ENCODE measurements around the gene PIK3R5.
"Not testable (repeated sequence)": the region's sequence is repeated elsewhere in the genome, so short reads cannot be mapped to it uniquely, and the experiment has no call there.

The PIK3R5 gene

DNA sequence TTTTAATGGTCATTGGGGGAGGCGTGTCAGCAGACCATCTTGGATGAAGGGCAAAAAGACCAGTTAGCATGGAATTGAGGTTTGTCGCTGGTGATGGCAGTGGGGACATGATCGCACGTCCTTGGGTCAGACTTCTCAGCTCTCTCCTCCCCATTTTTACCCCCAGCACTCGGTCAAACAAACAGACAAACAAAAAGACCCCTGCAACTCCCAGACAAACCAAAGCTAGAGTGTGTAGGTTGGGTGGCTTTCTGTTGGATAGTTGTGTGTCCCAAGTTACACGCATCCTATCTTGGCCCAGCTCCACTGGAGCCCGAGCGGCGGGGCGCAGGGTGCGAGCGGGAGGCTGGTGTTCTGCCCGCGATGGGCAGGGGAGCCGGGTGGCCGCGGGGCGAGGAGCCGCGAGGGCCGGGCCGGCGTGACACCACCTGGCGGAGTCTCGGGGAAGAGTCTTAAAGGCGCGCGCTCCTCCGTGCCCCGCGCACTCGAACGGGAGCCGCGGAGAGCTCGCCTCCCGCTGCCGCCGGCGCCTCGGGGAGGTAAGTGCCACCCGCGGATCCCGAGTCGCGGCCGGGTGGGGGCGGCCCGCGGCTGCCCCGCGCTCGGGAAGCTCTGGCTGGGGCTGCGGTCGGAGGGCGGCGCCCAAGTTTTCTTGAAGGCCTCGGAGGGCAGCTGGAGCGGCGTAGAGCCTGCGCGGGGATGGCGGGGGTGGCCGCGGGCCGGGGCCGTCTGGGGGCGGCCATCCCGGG lies 37.3 kb upstream of the PIK3R5 start:
- no peak overlapping the region for H2AFZ ChIP-seq (ENCODE audit: low read length, unreplicated experiment)
- H3K4me3 ChIP-seq (ENCODE audit: low read depth, low read length) = no peak overlapping the region
- H3K36me3 ChIP-seq (ENCODE audit: insufficient read depth, low read length) = no peaks in the 10 kb centered on the region

DNA sequence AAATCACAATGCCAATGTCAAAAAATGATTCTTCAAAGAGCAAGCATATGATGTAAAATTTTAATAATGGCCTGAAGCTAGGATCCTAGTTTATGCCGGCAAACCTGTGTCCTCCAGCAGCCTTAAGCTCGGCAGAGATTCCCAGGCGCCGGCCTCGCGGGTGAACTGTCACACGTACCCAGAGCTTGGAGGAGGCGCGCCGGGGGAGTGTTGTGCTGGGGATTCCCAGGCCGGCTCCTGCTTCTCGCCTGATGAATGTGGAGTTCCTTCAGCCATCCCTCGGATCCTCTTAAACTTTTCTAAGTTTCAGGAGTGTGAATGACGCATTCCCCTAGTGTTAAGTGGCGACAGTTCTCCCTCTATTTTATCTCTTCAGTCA lies 36.7 kb upstream of the PIK3R5 start:
- Histone ChIP-seq H3K27me3 (ENCODE audit: insufficient read depth, low read length) (peaks cover 68% of the 10 kb centered on the region), H3K27ac (ENCODE audit: low read depth, low read length) (no peak overlapping the region), H3K36me3 (ENCODE audit: insufficient read depth, low read length) (no peaks in the 10 kb centered on the region), H3K79me2 (ENCODE audit: control insufficient read depth, insufficient read depth, low read length, unreplicated experiment) (no peaks in the 10 kb centered on the region), H2AFZ (ENCODE audit: low read length, unreplicated experiment) (no peak overlapping the region), H3K4me1 (ENCODE audit: control insufficient read depth, insufficient read depth, low read length, unreplicated experiment) (no peaks in the 10 kb centered on the region), H3K4me3 (ENCODE audit: low read depth, low read length) (no peak overlapping the region)

More for the DNA sequence above, 37.3 kb upstream of the PIK3R5 start:
- H3K79me2 ChIP-seq (ENCODE audit: control insufficient read depth, insufficient read depth, low read length, unreplicated experiment) = no peaks in the 10 kb centered on the region
- peaks cover 72% of the 10 kb centered on the region for H3K27me3 ChIP-seq (ENCODE audit: insufficient read depth, low read length)
- H3K27ac ChIP-seq (ENCODE audit: low read depth, low read length) = no peak overlapping the region
- H3K4me1 ChIP-seq (ENCODE audit: control insufficient read depth, insufficient read depth, low read length, unreplicated experiment) = no peaks in the 10 kb centered on the region

- Histone ChIP-seq H3K4me3 (ENCODE audit: low read depth, low read length) (no peak overlapping the region), H3K27ac (ENCODE audit: low read depth, low read length) (no peak overlapping the region), H3K4me1 (ENCODE audit: control insufficient read depth, insufficient read depth, low read length, unreplicated experiment) (no peaks in the 10 kb centered on the region), H3K79me2 (ENCODE audit: control insufficient read depth, insufficient read depth, low read length, unreplicated experiment) (no peaks in the 10 kb centered on the region), H3K36me3 (ENCODE audit: insufficient read depth, low read length) (no peaks in the 10 kb centered on the region), H2AFZ (ENCODE audit: low read length, unreplicated experiment) (no peak overlapping the region), H3K27me3 (ENCODE audit: insufficient read depth, low read length) (peaks cover 61% of the 10 kb centered on the region)
Observed at GRCh38 chr17:9001559-9001958, 36.1 kb upstream of the PIK3R5 start.

GRCh38 chr17:8997994-8998628 lies 32.6 kb upstream of the PIK3R5 start:
- Histone ChIP-seq H3K27me3 (ENCODE audit: insufficient read depth, low read length) (peaks cover 29% of the 10 kb centered on the region), H2AFZ (ENCODE audit: low read length, unreplicated experiment) (no peak overlapping the region), H3K4me1 (ENCODE audit: control insufficient read depth, insufficient read depth, low read length, unreplicated experiment) (no peaks in the 10 kb centered on the region), H3K27ac (ENCODE audit: low read depth, low read length) (no peak overlapping the region), H3K79me2 (ENCODE audit: control insufficient read depth, insufficient read depth, low read length, unreplicated experiment) (no peaks in the 10 kb centered on the region), H3K36me3 (ENCODE audit: insufficient read depth, low read length) (no peaks in the 10 kb centered on the region), H3K4me3 (ENCODE audit: low read depth, low read length) (no peak overlapping the region)

- no peak overlapping the region for H2AFZ ChIP-seq (ENCODE audit: low read length, unreplicated experiment)
- H3K79me2 ChIP-seq (ENCODE audit: control insufficient read depth, insufficient read depth, low read length, unreplicated experiment) = no peaks in the 10 kb centered on the region
- H3K4me3 ChIP-seq (ENCODE audit: low read depth, low read length) = no peak overlapping the region
- H3K36me3 ChIP-seq (ENCODE audit: insufficient read depth, low read length) = no peaks in the 10 kb centered on the region
- H3K4me1 ChIP-seq (ENCODE audit: control insufficient read depth, insufficient read depth, low read length, unreplicated experiment) = no peaks in the 10 kb centered on the region
- H3K27me3 ChIP-seq (ENCODE audit: insufficient read depth, low read length) = peaks cover 9% of the 10 kb centered on the region; the same call in 1 of the 2 replicates
- H3K27ac ChIP-seq (ENCODE audit: low read depth, low read length) = no peak overlapping the region
Observed at GRCh38 chr17:8995711-8996110, 30.2 kb upstream of the PIK3R5 start.

GRCh38 chr17:8994319-8994718 lies 28.8 kb upstream of the PIK3R5 start:
- Histone ChIP-seq H3K27ac (ENCODE audit: low read depth, low read length) (no peak overlapping the region), H3K27me3 (ENCODE audit: insufficient read depth, low read length) (no peaks in the 10 kb centered on the region), H3K79me2 (ENCODE audit: control insufficient read depth, insufficient read depth, low read length, unreplicated experiment) (no peaks in the 10 kb centered on the region), H3K4me1 (ENCODE audit: control insufficient read depth, insufficient read depth, low read length, unreplicated experiment) (no peaks in the 10 kb centered on the region), H2AFZ (ENCODE audit: low read length, unreplicated experiment) (no peak overlapping the region), H3K36me3 (ENCODE audit: insufficient read depth, low read length) (no peaks in the 10 kb centered on the region), H3K4me3 (ENCODE audit: low read depth, low read length) (no peak overlapping the region)

- Histone ChIP-seq H3K36me3 (ENCODE audit: insufficient read depth, low read length) (no peaks in the 10 kb centered on the region), H3K27me3 (ENCODE audit: insufficient read depth, low read length) (peaks cover 4% of the 10 kb centered on the region; the same call in 1 of the 2 replicates), H3K27ac (ENCODE audit: low read depth, low read length) (no peak overlapping the region), H3K4me1 (ENCODE audit: control insufficient read depth, insufficient read depth, low read length, unreplicated experiment) (no peaks in the 10 kb centered on the region), H3K4me3 (ENCODE audit: low read depth, low read length) (no peak overlapping the region), H2AFZ (ENCODE audit: low read length, unreplicated experiment) (no peak overlapping the region), H3K79me2 (ENCODE audit: control insufficient read depth, insufficient read depth, low read length, unreplicated experiment) (no peaks in the 10 kb centered on the region)
Observed at GRCh38 chr17:8991514-8992285, 26.2 kb upstream of the PIK3R5 start.

DNA sequence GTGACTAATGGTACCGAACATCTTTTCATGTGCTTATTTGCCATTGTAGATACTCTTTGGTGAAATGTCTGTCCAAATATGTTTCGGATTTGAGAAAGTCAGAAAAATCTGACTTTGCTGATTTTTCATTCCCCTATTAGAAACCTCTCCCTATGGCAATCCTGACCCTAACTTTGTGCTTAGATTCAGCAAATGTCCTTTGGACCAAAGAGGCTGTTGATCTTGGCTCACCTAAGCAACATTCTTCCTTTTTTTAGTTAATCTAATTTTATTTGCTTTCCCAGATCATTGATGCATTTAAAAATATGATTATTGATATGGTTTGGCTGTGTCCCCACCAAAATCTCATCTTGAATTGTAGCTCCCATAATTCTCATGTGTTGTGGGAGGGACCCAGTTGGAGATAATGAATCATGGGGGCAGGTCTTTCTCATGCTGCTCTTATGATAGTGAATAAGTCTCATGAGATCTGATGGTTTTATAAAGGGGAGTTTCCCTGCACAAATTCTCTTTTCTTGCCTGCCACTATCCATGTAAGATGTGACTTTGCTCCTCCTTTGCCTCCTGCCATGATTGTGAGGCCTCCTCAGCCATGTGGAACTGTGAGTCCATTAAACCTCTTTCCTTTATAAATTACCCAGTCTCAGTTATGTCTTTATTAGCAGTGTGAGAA lies 22.9 kb upstream of the PIK3R5 start:
- H3K36me3 ChIP-seq (ENCODE audit: insufficient read depth, low read length); H3K4me3 ChIP-seq (ENCODE audit: low read depth, low read length); H2AFZ ChIP-seq (ENCODE audit: low read length, unreplicated experiment); H3K4me1 ChIP-seq (ENCODE audit: control insufficient read depth, insufficient read depth, low read length, unreplicated experiment); H3K27ac ChIP-seq (ENCODE audit: low read depth, low read length); H3K79me2 ChIP-seq (ENCODE audit: control insufficient read depth, insufficient read depth, low read length, unreplicated experiment): not testable (repeated sequence)
- H3K27me3 ChIP-seq (ENCODE audit: insufficient read depth, low read length) = peaks cover 14% of the 10 kb centered on the region

DNA sequence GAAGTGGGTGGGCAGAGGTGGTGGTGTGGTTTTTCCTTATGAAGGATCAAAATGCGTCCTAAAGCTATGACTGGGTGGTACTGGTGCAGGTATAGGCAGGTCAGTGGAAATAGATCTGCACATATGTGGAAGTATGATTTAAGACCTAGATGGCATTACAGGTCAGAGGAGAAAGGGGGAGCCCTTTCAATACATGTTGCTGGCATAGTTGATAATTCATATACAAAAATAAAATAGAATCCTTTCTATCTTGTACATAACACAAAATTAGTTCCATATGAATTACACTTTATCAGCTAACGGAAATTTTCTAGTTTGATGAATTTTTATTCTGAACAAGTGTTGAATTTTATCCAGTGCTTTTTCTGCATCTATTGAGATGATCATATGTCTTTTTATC lies 20.8 kb upstream of the PIK3R5 start:
- peaks cover 14% of the 10 kb centered on the region for H3K27me3 ChIP-seq (ENCODE audit: insufficient read depth, low read length)
- H3K4me1 ChIP-seq (ENCODE audit: control insufficient read depth, insufficient read depth, low read length, unreplicated experiment) = no peaks in the 10 kb centered on the region
- no peaks in the 10 kb centered on the region for H3K79me2 ChIP-seq (ENCODE audit: control insufficient read depth, insufficient read depth, low read length, unreplicated experiment)
- H3K27ac ChIP-seq (ENCODE audit: low read depth, low read length) = no peak overlapping the region
- H3K4me3 ChIP-seq (ENCODE audit: low read depth, low read length) = no peak overlapping the region
- no peak overlapping the region for H2AFZ ChIP-seq (ENCODE audit: low read length, unreplicated experiment)
- H3K36me3 ChIP-seq (ENCODE audit: insufficient read depth, low read length) = no peaks in the 10 kb centered on the region

GRCh38 chr17:8985054-8985701 lies 19.7 kb upstream of the PIK3R5 start:
- Histone ChIP-seq H3K27ac (ENCODE audit: low read depth, low read length) (no peak overlapping the region), H3K4me1 (ENCODE audit: control insufficient read depth, insufficient read depth, low read length, unreplicated experiment) (no peaks in the 10 kb centered on the region), H3K27me3 (ENCODE audit: insufficient read depth, low read length) (peaks cover 14% of the 10 kb centered on the region), H3K79me2 (ENCODE audit: control insufficient read depth, insufficient read depth, low read length, unreplicated experiment) (no peaks in the 10 kb centered on the region), H2AFZ (ENCODE audit: low read length, unreplicated experiment) (no peak overlapping the region), H3K36me3 (ENCODE audit: insufficient read depth, low read length) (no peaks in the 10 kb centered on the region), H3K4me3 (ENCODE audit: low read depth, low read length) (no peak overlapping the region)

Data from ACC112 (cell line).